DMS 273 (cell line): Measurements from ENCODE around the gene CTNNB1.

ENCODE experiments used
- DNase-seq: peaks from one replicate; lab custom pipeline; 2025; ENCODE audit not compliant: unreplicated experiment; lab: John Stamatoyannopoulos, UW

The CTNNB1 gene

GRCh38 chr3:41213588-41213987, 14.3 kb downstream of the CTNNB1 start:
- no peak for DNase-seq

DNA sequence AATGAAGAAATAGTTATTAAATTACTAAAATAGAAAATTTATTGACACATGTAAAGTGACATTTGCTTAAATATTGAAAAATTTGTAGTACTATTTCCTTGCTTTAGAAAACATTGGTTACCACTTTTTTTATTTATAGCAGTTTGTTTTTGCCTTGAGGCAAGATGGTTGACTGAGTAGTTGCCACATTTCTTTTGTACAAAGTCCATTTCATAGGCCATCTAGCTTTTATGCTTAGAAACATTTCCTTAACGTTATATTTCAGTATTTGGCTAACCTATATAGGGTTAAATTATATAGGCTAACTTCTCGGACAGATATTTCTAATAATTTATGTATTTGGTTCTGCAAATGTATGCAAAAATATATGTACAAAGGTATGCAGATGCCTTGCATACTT, 17.1 kb downstream of the CTNNB1 start:
- no peak for DNase-seq

GRCh38 chr3:41216993-41217392, 17.7 kb downstream of the CTNNB1 start:
- no peak for DNase-seq

DNA sequence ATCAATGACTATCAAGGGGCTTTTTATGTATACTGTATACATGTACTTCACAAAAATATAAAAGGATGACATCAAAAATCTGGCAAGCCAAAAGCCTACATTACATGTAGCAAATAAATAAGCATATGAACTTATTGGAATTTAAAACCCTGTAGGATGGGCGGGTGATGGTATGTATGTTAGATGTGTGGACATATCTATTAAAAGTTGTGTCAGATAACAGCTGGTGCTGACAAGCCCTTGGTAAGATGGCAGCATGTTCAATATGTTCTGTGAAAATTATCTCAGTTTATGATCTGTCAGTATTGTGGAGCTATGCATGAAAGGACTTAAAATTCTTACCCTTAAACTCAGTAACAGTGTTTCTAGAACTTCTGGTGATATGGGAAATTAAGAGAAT, 20.1 kb downstream of the CTNNB1 start:
- DNase-seq: no peak

DNA sequence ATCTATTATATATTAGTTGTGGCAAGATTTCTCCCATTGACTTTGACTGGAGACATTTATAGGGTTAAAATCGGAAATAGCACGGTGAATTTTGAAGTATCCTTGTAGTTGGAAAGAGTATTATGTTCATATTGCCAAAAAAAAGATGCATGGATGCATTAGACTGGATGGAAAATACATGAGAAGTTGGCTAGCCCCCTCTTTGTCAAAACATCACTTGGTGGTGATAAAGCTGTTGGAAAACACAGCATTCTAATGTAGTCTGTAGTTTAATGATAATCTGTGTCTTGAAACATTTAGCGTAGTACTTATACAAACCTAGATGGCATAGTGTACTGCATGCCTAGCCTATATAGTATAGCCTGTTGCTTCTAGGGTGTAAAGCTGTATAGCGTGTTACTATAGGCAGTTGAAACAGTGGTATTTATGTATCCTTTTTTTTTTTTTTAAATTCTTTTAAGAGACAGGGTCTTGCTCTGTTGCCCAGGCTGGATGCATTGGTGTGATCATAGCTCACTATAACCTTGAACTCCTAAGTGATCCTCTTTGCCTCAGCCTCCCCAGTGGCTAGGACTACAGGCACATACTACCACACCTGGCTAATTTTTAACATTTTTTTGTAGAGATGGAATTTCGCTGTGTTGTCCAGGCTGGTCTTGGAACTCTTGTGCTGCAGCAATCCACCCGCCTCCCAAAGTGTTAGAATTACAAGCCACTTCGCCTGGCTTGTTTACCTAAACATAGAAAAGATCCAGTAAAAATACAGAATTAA, 21.8 kb downstream of the CTNNB1 start:
- no peak for DNase-seq

DNA sequence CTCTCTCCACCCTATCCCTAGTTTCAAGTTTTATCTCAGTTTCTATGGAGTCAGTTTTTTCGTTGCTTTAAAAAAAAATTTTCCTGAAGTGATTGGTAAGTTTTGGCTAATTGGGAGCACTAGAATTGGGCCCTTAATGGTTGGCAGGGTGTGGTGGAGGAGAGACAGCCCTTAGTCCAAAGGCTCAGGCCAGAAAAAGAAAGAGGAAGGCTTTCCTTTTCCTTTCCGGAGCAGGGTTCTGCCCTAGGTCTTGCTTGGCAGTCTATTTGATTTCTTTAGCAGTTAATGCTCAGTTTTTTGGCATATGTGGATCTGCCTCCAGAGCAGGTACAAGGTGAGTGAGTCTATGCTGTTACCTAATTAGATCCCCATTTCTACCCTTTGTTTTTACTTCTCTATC, 22.7 kb downstream of the CTNNB1 start:
- DNase-seq: no peak

DNA sequence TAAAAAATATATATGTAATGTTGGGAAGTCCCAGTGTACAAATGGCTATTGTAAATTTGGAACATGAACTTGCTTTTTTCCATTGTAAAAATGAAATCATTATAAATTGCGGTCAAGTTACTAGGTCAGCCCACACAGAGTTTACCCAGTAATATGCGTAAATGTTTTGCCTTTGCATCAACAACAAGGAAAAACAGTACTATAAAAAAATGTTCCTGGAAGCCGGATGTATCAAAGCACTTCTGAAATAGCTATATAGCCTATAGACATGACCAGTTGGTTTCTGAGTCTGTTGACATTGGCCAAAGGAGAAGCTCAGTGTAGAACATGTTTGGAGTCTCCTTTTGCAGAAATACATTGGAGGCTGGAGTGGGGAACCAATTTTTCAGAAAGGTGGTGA, 23.2 kb downstream of the CTNNB1 start:
- no peak for DNase-seq

- DNase-seq: no peak
These were observed 23.8 kb downstream of the CTNNB1 start for GRCh38 chr3:41223078-41223477.

GRCh38 chr3:41223691-41224090, 24.4 kb downstream of the CTNNB1 start:
- DNase-seq: no peak

GRCh38 chr3:41224120-41224806, 25.0 kb downstream of the CTNNB1 start:
- DNase-seq: no peak

- peak; percentile 51 for DNase-seq
These were observed 35.8 kb downstream of the CTNNB1 start for GRCh38 chr3:41234823-41235721.

- no peak for DNase-seq
These were observed 36.9 kb downstream of the CTNNB1 start for GRCh38 chr3:41236228-41236627.

- no peak for DNase-seq
These were observed 38.6 kb downstream of the CTNNB1 start for GRCh38 chr3:41237907-41238306.

DNA sequence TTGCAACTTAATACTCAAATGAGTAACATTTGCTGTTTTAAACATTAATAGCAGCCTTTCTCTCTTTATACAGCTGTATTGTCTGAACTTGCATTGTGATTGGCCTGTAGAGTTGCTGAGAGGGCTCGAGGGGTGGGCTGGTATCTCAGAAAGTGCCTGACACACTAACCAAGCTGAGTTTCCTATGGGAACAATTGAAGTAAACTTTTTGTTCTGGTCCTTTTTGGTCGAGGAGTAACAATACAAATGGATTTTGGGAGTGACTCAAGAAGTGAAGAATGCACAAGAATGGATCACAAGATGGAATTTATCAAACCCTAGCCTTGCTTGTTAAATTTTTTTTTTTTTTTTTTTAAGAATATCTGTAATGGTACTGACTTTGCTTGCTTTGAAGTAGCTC, 40.3 kb downstream of the CTNNB1 start:
- DNase-seq: no peak

GRCh38 chr3:41241161-41241560, 41.9 kb downstream of the CTNNB1 start:
- no peak for DNase-seq

DNA sequence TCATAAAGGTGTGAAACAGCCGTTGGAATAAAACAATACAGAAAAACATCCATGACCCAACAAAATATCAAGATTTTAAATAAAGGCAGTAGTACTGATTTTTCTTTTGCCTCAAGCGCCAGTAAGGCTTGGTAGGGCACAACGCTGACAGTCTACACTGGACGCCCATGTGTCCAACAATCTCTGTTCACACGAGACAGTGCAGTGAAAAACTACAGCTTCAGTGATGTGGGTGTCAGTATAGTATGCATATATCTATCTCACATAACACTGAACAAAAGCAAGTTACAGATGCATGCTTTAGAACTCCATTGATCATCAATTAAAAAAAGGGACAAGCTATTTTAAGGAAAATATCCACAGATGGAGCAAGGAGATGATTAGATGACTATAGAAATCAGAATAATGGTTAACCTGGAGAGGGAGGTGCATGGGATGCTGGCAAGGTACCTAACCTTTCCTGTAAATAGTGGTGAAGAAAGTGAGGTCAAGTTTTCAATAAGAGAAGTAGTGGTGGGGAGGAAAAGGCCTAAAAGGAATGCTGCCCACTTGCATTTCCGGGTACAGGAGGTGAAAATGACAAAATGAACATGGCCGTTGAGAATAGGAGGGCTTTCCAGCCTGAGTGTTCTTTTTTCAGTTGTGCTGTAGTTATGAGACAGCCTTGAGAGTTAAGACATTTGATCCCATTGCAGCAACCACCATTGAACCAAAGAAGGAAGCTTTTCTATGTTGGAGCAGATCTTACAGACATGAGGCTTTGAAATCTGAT, 42.7 kb downstream of the CTNNB1 start:
- DNase-seq: no peak

GRCh38 chr3:41243183-41243582, 43.9 kb downstream of the CTNNB1 start:
- no peak for DNase-seq

- no peak for DNase-seq
These were observed 45.5 kb downstream of the CTNNB1 start for GRCh38 chr3:41244620-41245336.

- no peak for DNase-seq
These were observed 48.0 kb downstream of the CTNNB1 start for GRCh38 chr3:41247055-41248004.
